Bronchial epithelial cell (primary cell): ENCODE results near the gene MAX. TPM values are rescaled to one million over a fixed set of nuclear protein-coding genes. Genes with fewer than 3 reads are reported as not detected.

Source experiments
- DNase-seq: peaks from one replicate; pipeline ENCODE4 v3.0.0-alpha.2; 2010; ENCODE audit warnings: low read depth
- FAIRE-seq: peaks from 2 replicates; lab custom pipeline; 2011; peaks lifted over from hg19 to GRCh38; lab: Jason Lieb, UNC
- H3K27me3 ChIP-seq: 2 replicates; pipeline ENCODE4 v1.5.1; 2011; ENCODE audit warnings: low read length; ENCODE audit not compliant: control insufficient read depth, insufficient read depth
- H3K36me3 ChIP-seq: 2 replicates; pipeline ENCODE4 v1.5.1; 2011; ENCODE audit warnings: low read length; ENCODE audit not compliant: control insufficient read depth, insufficient read depth
- H3K4me3 ChIP-seq: 2 replicates; pipeline ENCODE4 v1.5.1; 2011; ENCODE audit warnings: mild to moderate bottlenecking, low read depth, low read length, control low read depth
- total RNA-seq: library from RNA; depleted of rRNA; stranded (reverse); fragments of >200 nt; gene quantifications from 2 replicates; pipeline ENCODE4 v1.2.1, GENCODE V29; 2014
- TF ChIP-seq, protein P1 (sequence below): IDR thresholded peaks from 2 replicates; pipeline ENCODE4 v1.5.1; 2011; ENCODE audit warnings: mild to moderate bottlenecking, moderate library complexity, low read length, control low read depth, inconsistent platforms; ENCODE audit not compliant: insufficient read depth, severe bottlenecking

The MAX gene
- total RNA-seq, 1 donor from 2014 or later = 42.4 TPM

DNA sequence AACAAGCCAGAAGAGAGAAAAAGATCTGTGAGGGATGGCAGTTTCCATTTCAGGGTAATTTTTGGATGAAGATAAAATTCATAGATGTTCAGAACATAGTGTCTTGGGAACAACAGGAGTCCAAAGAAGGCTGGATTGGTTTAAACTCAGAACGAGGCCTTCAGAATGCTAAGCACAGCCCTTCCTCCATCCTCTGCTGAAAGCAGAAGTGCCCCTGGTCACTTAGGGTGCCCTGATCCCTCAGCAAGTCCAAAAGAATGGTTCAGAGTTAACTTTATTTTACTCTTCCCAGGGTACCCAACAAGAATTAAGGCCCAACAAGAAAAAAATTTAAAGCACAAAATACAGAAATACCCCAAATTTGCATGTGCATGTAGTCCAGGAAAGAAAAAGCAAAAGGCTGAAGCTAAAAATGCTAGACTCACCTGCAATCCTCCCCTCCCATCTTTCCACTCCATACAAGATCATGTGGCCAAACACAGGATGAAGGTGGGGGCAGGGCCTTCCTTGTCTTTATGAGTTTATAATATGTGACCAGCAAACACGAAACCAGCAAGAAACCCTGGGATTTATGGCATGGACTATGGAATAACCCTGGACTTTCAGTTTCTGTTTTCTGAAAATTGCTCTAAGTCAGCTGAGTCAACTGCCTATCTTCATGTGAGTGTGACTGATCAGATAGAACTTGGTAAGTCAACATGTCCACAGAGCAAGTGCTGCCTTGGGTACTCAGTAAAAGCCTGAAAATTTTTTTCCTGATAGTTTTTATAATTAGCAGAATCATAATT is 21.2 kb downstream of the MAX start:
- peaks cover 21% of the 10 kb centered on the region for H3K36me3 ChIP-seq
- H3K27me3 ChIP-seq = no peaks in the 10 kb centered on the region
- H3K4me3 ChIP-seq = no peak overlapping the region
- FAIRE-seq (no peak), DNase-seq (no peak)
- TF ChIP-seq, protein P1, sequence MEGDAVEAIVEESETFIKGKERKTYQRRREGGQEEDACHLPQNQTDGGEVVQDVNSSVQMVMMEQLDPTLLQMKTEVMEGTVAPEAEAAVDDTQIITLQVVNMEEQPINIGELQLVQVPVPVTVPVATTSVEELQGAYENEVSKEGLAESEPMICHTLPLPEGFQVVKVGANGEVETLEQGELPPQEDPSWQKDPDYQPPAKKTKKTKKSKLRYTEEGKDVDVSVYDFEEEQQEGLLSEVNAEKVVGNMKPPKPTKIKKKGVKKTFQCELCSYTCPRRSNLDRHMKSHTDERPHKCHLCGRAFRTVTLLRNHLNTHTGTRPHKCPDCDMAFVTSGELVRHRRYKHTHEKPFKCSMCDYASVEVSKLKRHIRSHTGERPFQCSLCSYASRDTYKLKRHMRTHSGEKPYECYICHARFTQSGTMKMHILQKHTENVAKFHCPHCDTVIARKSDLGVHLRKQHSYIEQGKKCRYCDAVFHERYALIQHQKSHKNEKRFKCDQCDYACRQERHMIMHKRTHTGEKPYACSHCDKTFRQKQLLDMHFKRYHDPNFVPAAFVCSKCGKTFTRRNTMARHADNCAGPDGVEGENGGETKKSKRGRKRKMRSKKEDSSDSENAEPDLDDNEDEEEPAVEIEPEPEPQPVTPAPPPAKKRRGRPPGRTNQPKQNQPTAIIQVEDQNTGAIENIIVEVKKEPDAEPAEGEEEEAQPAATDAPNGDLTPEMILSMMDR = no peak

DNA sequence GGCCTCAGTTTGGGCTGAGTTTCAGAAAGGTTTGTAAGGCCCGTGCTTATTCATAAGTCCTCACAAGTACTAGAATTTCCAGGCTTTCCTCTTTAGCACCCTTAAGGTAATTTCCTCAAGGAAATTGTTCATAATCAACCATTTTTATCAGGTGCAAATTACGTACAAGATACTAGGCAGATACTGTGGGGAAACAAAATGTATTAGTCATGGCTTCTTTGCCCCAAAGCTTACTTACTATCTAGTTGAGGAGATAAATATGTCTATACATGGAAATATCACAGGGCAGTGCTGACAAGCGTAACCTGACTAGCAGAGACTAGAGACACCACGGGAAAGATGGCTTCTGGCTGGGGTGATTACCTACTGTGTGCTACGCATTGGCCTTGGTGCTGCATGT is 22.5 kb downstream of the MAX start:
- TF ChIP-seq, protein P1 = no peak
- FAIRE-seq = no peak
- peaks cover 18% of the 10 kb centered on the region for H3K36me3 ChIP-seq

DNA sequence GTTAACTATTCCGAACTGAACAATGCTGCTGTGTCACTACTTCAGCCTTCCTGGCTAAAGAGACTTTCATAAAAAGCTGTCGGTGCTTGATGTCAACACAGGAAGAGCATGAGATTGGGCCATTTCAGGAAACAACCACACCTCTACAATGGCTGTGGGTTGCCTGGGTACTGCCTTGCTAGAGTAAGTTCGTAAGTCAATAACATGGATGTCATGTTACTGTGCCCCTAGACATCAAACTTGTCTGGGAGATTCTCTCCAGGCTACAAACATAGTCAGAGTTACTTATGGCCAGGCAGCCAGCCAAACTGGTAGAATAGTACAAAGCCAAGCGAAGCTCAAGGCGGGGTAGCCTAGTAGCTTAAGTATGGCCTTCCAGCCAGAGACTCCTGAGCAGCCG is 23.1 kb downstream of the MAX start:
- TF ChIP-seq, protein P1 = no peak
- H3K36me3 ChIP-seq = peaks cover 18% of the 10 kb centered on the region
- FAIRE-seq = no peak

More for the DNA sequence above, 22.5 kb downstream of the MAX start:
- Histone ChIP-seq H3K4me3 (no peak overlapping the region), H3K27me3 (no peaks in the 10 kb centered on the region)
- no peak for DNase-seq

DNA sequence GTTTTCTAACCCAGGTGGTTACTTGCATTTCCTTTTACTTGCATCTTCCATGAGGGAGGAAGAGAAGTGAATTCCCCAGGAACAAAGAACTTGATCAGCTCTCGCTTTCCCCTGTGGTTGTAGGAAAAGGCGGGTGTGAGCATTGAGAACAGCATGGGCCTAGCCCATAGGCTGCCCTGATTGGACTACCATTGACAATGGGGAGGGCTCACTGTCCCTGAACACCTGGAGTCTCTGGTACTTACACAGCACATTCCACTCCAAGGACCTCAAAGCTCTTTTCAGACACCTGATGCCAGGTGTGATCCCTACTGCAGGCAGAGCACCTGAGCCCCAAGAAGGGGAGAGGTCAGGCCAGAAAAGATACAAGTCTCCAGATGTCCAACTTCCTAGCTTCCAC is 25.0 kb downstream of the MAX start:
- Histone ChIP-seq H3K36me3 (peaks cover 14% of the 10 kb centered on the region), H3K27me3 (no peaks in the 10 kb centered on the region), H3K4me3 (no peak overlapping the region)
- TF ChIP-seq, protein P1 = no peak
- FAIRE-seq (no peak), DNase-seq (no peak)

More for the DNA sequence above, 23.1 kb downstream of the MAX start:
- no peak overlapping the region for H3K4me3 ChIP-seq
- no peak for DNase-seq
- no peaks in the 10 kb centered on the region for H3K27me3 ChIP-seq

DNA sequence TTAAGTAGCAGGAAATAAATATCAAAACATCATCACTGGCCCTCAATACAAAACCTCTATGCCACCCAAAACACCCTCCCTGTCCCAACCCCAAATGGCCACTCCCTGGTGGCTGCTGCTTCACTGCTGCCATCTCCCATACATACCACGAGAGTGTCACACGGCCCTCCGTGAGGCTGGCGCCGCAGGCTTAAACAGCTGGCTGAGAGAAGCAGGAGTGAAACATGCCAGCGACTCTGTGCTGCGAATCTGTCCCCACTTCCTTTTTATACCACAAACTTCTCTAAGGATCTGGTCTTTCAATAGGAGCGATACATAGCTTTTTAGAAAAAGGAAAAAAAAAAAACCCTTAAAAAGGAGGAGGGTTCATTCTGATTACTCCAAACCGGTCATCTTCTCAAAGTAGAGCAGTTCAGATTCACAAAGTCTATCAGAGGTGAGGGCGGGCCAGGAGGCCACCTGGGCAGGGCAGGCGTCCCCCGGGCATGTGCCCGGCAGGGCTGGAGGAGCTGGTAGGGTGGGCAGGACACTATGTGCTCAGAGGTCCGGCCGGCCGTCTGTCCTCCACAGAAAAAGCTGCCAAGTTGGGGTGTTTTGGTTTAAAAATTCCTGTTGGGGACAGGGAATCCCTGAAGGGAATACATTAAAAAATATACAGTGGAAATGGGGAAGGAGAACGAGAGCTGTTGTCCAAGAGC is 26.5 kb downstream of the MAX start:
- DNase-seq (no peak), FAIRE-seq (no peak)
- no peaks in the 10 kb centered on the region for H3K27me3 ChIP-seq
- H3K4me3 ChIP-seq = no peak overlapping the region
- TF ChIP-seq, protein P1 = no peak
- peaks cover 14% of the 10 kb centered on the region for H3K36me3 ChIP-seq
